AML-193 (cell line): ENCODE data around the gene DHRS7B.
"Not testable (repeated sequence)": the region's sequence is repeated elsewhere in the genome, so short reads cannot be mapped to it uniquely, and the experiment has no call there.

Experiments used
- DNase-seq, 2 experiments: peaks; one replicate each; lab custom pipeline; 2025; lab: John Stamatoyannopoulos, UW

The DHRS7B gene

DNA sequence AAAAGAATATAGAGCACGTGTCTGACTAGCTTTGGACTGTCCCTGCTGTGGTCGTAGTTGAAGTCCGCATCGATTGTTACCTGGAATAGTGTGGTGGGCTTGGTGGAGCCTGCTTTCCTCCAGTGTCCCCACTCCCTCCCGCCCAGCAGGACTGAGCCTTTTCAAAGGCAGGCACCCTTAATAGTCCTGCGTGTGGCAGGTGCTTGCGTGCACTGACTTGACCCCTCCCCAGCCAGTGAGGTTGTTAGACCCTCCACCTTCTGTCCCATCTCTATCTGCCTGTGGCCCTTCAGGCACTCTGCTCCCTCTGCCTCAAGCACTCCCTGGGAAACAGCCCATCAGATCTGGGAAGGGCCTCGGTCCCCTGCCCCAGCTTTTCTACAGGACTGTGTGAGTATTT lies 50.6 kb downstream of the DHRS7B start:
- no peak for DNase-seq

DNA sequence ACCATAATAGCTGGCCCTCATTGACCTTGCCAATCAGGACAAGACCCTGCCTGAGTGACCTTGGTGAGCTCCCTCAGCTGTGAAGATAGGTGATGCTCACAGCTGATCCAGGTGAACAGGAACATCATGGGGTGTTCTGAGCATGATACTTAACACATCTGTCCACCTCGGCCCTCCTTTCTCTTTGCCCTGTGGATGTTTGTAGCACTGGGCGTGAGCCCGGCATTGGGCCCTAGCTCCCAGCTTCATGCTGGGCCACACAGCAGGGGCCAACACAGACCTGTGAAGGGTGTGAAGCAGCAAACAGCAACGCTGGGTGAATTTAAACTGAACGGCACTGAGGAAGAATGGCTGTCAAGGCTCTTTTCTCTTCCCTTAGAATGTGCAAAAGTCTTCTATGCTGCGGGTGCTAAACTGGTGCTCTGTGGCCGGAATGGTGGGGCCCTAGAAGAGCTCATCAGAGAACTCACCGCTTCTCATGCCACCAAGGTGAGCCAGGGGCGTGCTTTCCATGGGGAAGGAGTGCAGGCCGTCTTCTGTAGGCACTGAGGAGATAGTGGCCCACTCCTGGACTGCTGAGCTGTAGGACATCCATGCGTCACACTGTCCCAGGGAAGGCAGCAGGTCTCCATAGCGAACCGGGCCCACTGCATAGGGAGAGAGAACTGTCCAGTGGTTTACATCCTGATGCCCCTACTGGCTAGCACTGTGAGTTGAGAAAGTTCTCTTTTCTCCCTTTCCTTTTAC lies 51.3 kb downstream of the DHRS7B start:
- DNase-seq: no peak

DNA sequence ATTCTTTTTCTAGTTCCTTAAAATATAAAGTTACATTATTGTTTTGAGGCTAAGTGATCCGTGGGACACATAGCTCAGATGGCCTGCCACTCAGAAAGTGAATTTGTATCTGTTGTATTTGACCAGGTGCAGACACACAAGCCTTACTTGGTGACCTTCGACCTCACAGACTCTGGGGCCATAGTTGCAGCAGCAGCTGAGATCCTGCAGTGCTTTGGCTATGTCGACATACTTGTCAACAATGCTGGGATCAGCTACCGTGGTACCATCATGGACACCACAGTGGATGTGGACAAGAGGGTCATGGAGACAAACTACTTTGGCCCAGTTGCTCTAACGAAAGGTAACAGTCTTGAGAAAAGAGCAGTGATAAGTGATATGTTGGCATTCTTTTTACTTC lies 56.7 kb downstream of the DHRS7B start:
- DNase-seq: no peak

DNA sequence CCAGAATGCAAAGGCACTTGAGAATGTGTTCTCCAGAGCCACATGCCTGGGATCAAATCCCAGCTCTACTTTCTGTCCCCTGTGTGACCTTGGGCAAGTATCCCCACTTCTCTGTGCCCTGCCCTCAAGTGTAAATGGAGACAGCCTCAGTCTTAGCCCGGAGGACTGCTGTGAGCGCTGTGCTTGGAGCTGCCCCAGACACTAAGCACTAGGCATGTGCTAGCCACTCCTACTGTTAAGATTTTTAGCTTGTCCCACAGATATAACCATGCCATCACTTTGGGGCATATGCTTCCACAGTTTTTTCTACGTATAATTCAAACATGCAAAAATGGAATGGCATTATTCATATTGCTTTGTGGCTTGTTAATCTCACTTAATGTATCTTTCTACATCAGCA lies 57.8 kb downstream of the DHRS7B start:
- DNase-seq: no peak

DNA sequence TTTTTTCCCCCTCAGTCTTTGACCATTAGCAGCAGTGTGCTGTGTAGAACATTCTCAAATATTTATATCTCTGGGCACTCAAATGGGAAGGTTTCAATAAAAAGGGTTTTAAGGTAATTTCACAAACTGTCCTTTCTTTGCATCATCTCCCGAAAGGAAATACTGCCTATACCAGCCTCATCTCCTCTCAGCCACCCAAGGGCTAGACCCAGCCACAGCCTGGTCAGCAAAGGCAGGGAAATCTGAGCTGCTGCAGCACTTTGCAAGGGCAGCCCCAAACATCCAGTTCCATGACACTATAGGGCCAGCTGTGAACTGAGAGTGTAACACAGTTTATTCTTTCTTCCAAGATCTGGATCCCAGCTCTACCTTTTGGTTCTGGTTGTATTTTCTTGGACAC lies 58.3 kb downstream of the DHRS7B start:
- no peak for DNase-seq

DNA sequence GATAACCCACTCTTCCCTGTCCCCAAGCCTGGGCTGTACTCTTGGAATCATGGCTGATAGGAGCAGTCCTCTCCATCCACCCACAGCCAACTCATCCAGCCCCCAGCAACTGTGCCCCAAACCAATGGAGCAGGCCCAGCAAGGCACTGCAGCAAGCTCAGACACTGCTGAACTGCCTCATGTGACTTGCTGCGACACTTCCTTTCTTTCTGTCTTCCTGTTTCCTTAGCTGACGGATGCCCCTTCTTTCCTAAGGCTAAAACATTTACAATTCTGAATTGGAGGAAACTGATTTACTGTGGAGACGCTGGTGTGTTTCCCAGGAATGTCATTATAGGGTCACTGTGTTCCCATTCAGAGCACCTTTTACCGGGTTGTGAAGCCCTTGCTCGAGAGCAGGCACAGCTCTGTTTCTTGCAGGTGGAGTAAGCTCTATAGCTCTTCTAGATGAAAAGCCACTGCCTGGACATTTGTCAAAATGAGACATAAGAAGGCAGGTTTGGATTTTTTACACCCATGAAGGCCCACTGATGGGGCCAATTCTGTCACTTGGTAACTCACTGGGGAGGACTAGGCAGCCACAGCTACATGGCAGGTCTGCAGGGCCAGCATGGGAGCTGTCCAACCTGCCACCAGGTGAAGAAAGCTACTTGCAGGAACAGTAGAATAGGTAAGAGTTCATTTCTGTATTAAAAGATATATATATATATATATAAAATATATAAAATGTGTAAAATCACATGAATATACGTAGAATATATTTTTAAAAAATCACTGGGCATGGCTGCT lies 59.8 kb downstream of the DHRS7B start:
- DNase-seq: peak; percentile 57 to 59

DNA sequence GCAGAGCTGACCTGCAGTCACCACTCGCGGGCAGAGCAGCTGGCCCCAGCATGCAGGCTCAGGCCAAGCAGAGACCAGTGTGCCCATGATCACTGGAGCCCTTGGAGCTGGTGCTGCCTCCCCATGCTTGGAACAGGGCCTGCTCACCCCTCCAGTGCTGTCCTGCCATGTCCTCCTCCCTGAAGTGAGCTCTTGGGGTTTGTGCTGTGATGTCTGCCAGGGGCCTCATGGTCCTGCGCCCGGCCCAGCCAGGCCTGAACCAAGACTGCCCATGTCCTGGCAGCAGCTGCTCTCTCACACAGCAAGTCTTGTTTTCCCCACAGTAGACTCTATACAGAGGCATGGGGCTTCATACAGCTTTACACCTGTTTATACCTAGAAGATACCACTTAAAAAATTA lies 62.6 kb downstream of the DHRS7B start:
- DNase-seq: no peak

DNA sequence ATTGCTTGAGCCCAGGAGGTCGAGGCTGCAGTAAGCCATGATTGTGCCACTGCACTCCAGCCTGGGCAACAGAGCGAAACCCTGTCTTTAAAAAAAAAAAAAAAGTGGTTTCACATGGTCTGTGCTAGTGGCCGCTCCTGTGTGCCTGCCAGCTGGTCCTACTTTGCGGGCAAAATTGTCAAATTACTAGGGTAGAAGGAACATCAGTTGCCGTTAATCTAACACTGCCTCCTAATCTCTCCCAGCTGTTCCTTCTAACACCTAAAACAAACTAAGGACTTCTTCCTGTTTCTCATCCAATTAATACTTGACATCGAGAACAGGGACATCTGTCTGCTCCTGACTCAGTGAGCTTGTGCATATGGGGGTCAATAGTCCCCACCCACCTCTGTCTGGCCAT lies 63.3 kb downstream of the DHRS7B start:
- no peak for DNase-seq

DNA sequence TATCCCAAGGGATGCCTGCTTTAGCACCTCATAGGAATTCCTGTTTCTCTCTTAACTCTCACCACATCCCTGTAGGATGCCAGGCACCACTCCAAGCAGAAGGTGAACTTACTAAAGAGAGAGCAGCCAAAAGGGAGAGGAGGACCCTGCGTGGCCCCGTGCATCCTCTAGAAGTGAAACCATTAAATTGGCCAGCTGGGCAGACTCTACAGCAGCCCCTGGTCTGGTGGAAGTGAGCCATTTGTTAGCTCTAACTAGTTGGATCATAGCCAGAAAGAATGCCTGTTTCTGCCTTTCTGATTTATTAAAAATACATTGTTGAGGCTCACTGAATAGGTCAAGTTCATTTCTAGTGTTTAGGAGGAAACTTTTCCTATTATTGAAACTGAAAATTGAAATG lies 64.9 kb downstream of the DHRS7B start:
- no peak for DNase-seq

DNA sequence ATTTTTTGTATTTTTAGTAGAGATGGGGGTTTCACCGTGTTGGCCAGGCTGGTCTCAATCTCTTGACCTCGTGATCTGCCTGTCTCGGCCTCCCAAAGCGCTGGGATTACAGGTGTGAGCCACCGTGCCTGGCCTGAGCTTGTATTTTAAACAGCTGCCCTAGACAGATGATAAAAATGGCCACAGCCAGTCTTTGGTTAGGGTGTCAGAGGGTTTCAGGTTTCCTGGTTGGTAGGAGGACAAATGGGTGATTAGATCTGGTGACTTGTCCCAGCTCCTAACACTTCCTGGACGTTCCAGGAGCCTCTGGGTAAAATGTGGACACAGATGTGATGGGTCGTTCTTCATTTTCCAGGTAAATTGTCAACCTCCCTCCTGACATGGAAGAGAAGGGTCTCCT lies 65.7 kb downstream of the DHRS7B start:
- not testable (repeated sequence) for DNase-seq

DNA sequence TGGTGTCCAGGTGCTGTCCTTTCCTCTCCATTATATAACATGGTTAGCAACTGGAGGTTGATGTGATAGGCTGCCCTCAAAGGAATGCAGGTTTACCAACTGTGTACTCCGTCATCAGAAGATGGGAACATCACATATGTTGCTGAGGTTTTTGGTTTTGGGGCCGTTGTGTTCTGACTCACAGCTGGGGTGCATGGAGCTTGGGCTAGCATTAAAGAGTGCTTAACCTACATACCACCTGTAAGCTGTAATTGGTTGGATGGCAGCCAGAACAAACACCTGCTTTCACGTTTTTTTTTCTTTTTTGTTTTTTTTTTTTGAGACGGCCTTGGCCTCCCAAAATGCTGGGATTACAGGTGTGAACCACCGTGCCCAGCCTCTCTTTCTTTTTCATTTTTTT lies 66.3 kb downstream of the DHRS7B start:
- DNase-seq: no peak

DNA sequence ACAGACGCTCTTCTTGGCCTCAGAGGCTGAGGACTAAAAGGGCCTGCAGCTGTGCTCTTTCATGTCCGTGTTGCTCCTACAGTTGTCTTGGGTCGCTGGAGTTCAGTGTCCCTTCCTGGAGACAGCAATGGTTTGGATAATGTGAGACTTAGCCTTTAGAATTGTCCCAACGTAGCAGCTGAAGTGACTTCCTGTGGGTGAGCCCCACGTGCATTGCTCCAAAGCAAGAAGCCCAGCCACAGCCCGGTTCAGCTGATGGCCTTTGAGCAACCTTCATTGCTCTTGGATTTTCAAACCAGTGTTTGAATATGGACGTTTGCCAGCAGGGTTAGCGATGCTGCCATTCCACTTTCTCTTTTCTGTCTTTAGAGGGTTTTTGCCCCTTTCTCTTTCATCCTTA lies 67.5 kb downstream of the DHRS7B start:
- no peak for DNase-seq

DNA sequence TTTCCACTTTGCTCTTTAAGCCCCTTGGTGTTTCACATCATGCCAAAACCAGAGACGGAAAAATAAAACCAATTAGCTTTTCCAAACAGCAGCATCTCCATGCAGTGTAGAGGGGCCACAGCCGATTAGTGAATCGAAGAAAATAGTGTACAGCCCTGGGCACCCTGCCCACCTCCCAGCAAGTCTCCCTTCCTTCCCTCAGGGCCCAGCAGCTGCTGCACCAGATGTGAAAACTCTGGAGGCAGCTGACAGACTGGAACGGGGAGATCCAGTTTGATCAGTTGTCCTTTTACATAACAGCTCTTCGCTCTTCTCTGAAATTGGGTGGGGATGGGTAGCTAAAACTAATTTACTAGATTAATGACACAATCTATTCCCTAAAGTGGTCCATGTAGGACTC lies 67.9 kb downstream of the DHRS7B start:
- DNase-seq: no peak

DNA sequence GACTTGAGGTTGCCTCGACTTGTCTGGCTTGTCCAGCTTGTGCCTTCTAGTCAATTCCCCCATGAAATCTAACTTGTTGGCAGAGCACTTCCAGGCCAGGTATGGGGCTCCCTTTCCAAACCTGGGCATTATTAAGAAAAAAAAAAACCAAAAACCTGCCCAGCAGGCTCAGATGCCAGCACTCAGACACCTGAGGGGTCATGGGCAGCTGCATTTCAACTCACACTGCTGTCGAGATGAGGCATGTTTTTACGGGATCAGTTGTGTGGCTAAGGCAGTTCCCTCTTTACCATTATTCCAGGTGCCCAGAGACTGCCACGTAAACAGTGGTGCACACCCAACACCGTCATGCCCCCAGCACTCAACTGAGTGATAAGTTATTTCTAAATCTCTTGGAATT lies 69.4 kb downstream of the DHRS7B start:
- DNase-seq: no peak

DNA sequence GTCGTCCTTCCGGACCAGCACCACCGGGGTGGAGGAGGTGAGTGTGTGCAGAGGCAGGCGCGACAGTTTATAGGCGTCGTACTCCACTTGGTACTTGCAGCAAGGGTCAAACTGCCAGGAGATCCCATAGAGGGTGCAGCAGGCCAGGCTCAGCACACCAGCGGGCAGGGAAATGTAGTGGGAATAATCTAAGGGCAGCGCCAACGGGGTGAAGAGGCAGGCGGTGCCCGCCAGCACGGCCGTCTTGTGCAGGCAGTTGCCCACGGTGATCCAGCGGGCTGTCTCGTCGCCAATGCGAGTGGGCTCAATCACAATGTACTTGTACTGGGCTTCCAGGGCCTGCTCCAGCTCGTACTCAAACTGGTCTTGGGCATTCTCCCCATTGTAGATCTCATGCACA lies 71.6 kb downstream of the DHRS7B start:
- DNase-seq: no peak

DNA sequence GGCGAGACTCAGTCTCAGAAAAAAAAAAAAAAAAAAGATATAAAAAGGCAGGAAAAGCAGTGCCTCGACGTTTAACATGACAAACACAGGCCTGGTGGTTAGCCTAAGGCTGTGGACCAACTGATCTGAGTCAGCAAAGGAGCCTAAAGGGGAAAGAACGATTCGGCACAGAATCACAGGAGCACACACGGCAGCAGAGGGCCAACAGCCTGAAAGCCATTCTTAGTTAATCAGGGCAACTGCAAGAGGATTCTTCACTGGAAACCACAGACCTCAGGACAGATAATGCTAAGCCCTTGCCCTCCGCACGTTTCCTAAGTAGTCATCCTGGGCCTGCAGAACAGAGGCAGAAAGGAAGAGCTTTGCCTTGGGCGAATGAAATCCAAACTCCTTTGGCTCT lies 72.5 kb downstream of the DHRS7B start:
- DNase-seq: no peak

DNA sequence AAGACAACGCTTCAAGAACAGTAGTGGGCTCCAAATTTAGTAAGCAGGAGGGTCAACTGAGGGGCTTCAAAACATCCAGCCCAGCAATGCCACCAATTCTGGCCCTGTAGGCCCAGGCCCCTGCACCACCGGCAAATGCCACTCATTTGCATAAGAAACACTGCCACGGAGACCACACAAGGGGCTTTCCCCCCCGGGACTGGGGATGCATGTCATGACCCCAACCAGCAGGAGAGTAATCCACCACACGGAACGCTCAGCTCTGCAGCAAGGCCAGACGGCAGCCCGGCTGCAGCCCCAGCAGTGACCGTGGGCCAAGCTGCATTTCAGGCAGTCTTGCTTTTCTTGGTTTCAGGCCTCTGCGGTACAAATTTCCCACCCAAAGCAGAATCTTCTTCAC lies 73.1 kb downstream of the DHRS7B start:
- no peak for DNase-seq

DNA sequence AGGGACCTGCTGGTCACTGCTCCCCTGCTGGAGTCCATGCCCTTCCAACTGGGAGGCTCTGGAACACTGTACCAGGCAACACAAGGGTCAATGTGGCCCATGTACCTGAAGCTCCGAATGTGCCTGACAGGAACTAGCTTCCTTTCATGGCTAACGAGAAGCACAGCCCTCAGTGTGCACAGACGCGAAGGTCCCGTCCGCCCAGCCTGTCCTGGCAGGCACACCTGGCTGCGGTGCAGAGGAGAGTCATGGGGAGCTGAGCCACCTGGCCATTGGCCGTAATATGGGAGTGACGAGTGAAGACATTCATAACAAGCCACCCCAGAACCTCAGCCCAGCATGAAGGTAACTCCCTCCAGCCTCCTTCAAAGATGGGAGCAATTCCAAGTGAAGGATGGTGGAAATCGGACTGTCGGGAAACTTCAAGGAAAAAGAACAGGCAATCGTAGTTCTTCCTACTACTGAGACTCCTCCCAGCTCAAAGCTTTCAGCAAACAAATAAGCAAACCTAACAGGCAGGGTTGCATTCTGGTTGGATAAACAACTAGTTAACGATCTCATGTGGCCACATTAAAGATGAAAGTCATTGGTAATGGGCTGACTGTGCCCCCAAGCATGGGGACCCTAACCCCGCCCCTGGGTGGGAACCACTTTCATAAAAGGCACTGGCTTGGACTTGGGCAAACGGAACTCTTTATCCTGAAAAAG lies 74.0 kb downstream of the DHRS7B start:
- DNase-seq: no peak

DNA sequence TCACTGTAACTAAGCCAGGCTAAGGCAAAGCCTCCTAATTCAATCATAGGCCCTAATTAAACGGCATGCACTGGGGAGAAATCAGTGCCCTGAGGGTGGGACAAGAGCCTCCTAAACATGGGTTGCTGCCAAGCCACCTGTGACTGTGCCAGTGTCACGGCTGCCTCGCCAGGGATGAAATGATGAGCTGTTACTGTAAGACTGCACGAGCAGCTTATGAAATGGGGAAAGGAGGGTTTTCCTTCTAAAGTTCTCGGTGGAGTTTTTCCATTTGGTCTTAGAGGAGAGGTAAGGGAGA lies 74.5 kb downstream of the DHRS7B start:
- no peak for DNase-seq

DNA sequence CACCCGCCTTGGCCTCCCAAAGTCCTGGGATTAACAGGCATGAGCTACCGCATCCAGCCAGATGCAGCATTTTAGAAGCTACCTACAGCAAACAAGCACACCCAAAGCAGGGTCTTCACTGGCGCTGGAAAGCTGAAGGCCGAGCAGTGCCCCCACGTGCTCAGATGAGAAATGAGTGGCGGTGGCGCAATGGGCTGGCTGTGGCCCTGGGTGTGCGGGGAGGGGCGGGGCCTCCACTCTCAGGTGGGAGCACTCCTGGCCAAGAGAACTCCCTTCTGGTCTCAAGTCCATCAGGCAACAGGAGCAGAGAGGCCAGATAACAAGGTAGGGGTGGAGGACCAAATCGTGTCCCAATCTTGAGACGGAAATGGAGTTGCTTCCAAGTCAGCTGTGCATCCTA lies 75.1 kb downstream of the DHRS7B start:
- DNase-seq: no peak

DNA sequence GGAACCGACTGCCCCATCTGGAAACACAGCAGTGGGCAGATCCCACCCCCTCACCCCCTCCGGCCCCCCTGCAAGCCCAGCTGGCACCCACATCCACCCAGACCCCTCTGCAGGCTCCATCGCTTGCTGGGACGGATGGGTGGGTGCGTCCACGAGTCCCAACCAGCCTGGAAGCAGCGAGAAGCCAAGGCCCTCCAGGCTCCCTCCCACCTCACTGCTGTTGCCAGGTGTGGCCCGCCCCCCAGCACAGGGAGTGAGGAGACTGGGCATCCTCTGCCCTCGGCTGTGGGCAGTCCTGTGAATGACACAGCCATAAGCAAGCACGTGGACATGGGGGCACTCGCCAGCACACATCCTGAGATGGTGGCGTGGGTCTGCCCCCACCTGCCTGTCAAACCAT lies 75.7 kb downstream of the DHRS7B start:
- DNase-seq: no peak

DNA sequence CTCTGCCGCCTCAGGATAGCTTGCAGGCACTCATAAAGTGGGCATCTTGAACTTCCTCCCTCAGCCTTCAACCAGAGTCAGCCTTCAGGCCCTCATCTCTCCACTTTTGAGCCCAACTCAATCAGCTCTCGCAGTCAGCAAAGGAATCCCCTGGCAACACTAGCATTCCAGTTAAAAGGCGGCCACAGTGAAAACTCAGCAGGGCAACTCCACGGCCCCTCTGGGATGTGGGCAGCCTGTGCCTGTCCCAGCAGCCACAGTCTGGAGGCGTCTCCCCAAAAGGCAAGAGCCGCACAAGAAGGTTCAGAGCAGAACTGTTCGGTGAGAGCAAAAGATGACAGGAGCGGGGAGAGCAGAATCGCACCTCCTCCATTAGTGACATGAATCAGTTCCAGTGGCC lies 78.2 kb downstream of the DHRS7B start:
- no peak for DNase-seq

DNA sequence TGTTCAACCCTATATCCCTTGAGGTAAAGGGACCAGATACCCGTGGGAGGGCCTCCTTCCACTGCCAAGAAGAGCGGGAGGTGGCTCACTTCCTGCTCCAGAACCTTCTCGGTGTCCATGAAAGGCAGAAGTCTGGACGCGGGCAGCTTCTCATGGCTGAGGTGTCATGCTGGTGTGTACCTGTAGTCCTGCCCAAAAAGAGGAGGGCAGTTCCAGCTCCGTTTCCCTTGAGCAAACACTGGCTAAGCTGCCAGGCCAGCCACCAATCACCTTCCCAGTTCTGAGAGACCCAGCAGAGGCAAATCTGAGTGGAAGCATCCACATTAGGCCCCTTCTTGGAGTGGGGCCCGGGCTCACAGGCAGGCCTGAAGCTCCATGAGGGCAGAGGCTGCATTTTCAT lies 81.6 kb downstream of the DHRS7B start:
- DNase-seq: no peak
